Suppressor macrophage (primary cell): ENCODE measurements around the gene OCIAD2.
"Not testable (repeated sequence)": the region's sequence is repeated elsewhere in the genome, so short reads cannot be mapped to it uniquely, and the experiment has no call there.

Source experiments
- DNase-seq, 4 experiments: peaks; one replicate each; pipeline ENCODE4 v3.0.0-alpha.2; 2020 to 2022

Gene OCIAD2

DNA sequence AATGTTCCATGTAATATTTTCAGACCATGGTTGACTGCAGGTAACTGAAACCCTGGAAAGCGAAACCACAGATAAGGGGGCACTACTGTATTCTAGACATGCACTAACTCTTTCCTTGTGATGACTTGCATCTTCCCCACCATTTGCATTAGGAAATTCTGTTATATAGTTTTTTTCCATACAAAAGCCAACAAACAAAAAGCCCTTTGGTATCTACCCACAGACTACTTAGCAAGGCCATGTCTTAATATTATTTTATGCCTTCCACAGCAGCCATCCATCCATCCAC, 52.2 kb downstream of the OCIAD2 start:
- DNase-seq, result no peak

DNA sequence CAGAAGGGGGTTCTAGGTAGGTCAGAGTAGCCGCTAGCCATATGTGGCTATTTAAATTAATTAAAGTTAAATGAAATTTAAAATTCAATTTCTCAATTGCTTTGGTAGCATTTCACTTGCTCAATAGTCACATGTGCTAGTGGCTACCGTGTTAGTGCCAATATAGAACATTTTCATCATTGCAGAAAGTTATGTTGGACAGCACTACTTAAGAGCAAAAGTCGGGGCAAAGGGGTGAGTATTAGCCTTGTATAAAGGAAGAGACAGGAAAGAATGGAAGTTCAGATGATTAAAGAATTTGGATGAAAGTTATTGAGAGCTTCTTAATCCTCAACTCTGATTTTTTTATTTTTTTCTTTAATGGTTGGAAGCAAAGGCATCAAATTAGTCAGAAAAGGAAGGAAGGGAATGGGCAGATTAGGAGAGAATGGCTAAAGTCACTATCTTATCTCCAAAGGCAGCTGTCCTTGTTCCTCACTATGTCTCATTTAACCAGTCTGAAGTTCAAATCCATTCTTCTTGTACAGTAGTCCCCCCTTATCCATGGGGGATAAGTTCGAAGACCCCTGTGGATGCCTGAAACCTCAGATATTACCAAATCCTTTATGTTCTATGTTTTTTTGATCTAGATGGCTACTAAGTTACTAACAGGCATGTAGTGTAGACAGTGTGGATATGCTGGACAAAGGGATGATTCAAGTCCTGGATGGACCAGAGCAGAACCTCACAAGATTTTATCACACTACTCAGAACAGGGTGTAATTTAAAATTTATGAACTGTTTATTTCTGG, 52.8 kb downstream of the OCIAD2 start:
- DNase-seq, result no peak

DNA sequence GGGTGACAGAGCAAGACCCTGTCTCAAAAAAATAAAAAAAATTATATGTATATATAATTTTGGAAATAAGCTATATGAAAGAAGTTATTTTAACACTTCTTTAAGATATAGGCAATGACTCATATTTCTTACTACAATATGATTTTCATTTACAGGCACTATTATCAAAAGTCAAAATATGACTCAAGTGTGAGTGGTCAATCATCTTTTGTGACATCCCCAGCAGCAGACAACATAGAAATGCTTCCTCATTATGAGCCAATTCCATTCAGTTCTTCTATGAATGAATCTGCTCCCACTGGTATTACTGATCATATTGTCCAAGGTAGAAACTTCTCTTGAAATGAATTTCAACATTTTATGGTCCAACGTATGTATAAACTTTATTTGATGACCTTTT, 54.9 kb downstream of the OCIAD2 start:
- DNase-seq, result peak in 1 of 4 experiments; percentile 12

DNA sequence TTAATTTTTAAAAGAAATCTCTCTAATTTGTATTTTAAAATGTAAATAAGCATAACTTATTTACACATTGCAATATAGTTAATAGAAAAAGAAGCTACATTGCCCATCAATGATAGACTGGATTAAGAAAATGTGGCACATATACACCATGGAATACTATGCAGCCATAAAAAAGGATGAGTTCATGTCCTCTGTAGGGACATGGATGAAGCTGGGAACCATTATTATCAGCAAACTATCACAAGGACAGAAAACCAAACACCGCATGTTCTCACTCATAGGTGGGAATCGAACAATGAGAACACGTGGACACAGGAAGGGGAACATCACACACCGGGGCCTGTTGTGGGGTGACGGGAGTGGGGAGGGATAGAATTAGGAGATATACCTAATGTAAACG, 57.8 kb downstream of the OCIAD2 start:
- not testable (repeated sequence) for DNase-seq

DNA sequence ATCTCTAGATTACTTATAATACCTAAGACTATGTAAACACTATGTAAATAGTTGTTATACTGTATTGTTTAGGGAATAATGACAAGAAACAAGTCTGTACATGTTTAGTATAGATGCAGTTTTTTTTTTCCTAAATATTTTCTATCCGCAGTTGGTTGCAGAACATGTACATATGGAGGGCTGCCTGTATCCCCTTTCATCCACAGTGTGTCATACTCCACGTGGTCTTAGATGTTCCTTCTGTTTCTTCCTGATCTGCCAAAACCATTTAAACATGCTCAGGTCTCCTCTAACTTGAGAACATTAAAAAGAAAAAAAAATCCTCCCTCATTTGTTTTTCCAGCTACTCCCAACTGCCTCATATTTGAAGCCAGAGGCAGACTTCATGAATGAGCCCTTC, 61.7 kb downstream of the OCIAD2 start:
- no peak for DNase-seq

DNA sequence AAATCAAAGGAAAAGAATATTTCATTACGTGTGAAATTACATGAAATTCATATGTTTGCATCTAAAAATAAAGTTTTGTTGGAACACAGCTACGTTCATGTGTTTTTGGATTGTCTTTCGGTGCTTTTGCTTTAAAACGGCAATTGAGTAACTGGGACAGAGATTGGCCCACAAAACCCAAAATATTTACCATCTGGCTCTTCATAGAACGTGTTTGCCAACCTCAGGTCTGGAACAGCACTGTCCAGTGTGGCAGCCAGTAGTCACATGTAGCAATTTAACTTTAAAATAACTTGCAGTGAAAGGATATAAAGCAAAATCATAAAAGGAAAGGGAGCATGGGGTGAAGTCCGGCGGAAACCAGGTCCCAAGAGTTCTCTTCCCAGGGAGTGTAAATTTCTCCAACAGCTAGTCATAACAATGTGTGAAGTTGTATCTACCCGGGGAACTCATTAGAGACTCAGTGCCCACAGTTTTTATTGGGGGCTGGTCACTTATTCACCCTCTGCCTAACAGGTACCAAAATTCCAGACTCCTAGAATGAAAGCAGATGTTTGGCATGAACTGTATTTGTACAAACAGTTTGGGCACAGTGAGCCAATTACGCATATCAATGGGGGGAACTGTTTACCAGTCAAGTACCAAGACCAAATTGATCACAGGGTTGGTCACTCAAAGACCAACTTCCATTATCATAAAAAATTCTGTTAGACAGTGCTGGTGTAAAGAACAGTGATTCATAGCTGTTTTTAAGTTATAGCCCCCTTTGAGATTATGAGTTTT, 65.3 kb downstream of the OCIAD2 start:
- DNase-seq, result no peak

DNA sequence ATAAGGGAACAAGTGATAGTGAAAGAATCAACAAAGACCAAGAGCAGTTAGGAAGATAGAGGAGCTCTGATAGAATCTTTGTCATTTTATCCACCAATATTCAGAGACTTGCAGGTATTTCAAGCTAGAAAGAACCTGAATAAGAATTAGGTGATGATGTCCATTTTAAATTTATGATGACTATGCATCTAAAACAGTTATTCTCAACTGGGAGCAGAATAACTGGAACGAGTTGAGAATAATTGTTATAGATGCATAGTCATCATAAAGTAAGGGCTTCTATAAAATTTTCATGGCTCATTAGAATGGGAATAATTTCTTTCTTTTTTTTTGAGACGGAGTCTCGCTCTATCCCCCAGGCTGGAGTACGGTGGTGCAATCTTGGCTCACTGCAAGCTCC, 69.9 kb downstream of the OCIAD2 start:
- DNase-seq, result no peak
